NB4 (cell line): ENCODE results near the gene OMG.
A peak's percentile ranks its signal among the peaks of the same experiment; 100 is the strongest.

ENCODE experiments used
- DNase-seq: peaks from one replicate; pipeline ENCODE4 v3.0.0; 2010; ENCODE audit warnings: low read depth
- H3K4me3 ChIP-seq: one replicate; pipeline ENCODE4 v1.5.1; 2011; ENCODE audit warnings: mild to moderate bottlenecking, low read depth, low read length, moderate library complexity
- CTCF ChIP-seq: IDR thresholded peaks from one replicate; pipeline ENCODE4 v1.5.1; 2012; ENCODE audit warnings: low read depth, low read length
- MAX ChIP-seq: IDR thresholded peaks from 2 replicates; pipeline ENCODE4 v1.6.1; 2011; ENCODE audit warnings: low read depth, low read length
- MYC ChIP-seq: IDR thresholded peaks from 2 replicates; pipeline ENCODE4 v1.6.1; 2011; ENCODE audit warnings: low read depth, low read length
- POLR2A ChIP-seq: IDR thresholded peaks from 2 replicates; pipeline ENCODE4 v1.6.1; 2011; ENCODE audit warnings: mild to moderate bottlenecking; ENCODE audit not compliant: insufficient read length; ENCODE audit errors: extremely low read depth

OMG gene

DNA sequence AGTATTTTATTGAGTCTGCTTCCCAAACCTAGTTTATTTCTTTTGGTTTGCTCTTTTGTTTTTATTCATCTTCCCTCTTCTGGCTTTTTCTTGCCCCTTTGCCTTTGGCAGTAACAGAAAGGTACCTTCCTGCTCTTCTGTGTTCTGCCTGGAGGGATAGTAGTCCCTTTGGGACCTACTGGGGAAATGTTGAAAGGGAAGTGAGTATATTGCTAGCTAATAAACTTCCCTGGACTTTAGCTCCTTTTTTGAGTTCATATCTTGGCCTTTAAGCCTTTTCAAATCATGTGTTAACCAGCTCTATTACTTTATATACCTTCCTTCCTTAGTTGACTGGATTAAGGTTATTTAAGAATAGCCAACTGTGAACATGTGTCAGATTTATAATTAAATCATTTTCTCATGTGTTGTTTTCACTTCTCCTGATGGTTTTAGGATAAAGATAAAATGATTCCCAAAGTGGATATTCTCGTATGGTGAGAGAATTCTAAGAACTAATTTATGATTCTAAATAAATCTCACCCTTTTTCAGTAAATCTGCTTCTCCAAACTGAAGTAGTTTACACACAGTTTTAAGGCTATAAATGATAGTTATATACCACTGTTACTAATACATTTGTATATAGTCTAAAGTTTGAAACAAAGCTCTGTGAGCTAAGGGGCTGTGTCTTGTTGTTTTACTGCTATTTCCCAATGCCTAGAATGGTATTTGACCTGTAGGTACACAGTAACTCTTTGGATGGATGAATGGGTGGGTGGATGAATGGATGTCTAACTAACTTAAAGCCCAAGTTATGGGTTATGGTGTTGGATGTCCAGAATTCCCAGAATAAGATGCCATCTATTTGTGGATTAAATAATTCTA, 45.7 kb downstream of the OMG start:
- peak; percentile 50 for DNase-seq
- no peak overlapping the region for H3K4me3 ChIP-seq
- TF ChIP-seq POLR2A, result no peak

GRCh38 chr17:31250229-31250628, 46.8 kb downstream of the OMG start:
- no peak for DNase-seq
- TF ChIP-seq MAX, result no peak
- TF ChIP-seq POLR2A, result no peak
- no peak for TF ChIP-seq MYC
- no peak for TF ChIP-seq CTCF

DNA sequence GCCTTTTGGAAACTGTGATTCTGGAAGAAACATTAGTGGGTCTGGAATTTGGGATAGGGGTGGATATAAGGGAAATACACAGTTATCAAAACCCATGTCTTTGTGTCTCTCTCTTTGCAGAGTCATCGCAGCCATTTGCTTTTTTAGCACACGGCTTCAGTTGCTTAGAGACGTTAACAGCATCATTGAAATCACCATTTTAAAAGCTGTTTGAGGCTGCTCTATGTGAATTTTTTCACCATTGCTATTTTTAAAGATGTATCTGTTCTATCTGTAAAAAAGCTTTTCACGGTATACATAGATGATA, 47.3 kb downstream of the OMG start:
- no peak for TF ChIP-seq MYC
- no peak for TF ChIP-seq CTCF
- TF ChIP-seq POLR2A, result no peak
- no peak for TF ChIP-seq MAX
- no peak overlapping the region for H3K4me3 ChIP-seq
- DNase-seq, result no peak

More at GRCh38 chr17:31250229-31250628, 46.8 kb downstream of the OMG start:
- H3K4me3 ChIP-seq, result no peak overlapping the region

DNA sequence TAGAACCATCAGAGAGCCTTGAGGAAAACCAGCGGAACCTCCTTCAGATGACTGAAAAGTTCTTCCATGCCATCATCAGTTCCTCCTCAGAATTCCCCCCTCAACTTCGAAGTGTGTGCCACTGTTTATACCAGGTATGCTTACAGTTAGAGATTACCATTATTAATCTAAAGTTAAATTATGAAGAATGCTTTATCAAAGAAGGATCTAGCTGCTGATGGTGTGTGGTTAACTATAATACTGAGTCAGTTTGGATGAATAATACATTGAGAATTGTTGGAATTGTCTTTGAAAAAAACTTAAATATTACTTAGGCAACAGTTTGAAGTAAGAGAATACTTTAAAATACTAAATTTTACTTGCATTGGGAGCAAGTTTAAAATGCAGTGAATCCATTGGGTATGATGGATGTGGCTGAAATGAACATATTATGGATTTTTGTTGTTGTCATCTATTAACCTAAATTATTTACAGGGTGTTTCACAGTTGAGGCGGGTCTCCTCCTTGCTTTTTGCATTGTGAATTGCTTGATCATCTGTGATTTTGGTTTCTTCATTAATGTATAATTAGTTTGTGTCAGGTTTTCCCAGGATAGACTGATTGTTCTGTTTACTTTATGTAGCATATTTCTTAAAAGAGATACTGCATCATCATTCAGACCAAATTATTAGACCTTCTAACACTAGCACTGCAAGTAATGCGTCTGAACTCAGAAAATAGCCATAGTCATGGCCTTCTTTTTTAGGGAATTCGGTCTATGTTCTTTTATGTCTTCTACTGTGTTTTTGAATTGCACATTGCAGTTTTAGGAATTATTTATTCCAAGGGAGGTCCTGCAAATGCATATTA, 47.8 kb downstream of the OMG start:
- no peak for DNase-seq
- TF ChIP-seq POLR2A (no peak), MAX (no peak), CTCF (no peak), MYC (no peak)
- no peak overlapping the region for H3K4me3 ChIP-seq
